Prostate gland (tissue), 2 donors: ENCODE results near the gene TBX15.

Source experiments
- POLR2A ChIP-seq: fragments of 450-650 bp; IDR thresholded peaks from one replicate; pipeline ENCODE4 v1.6.1; 2016; ENCODE audit warnings: antibody characterized with exemption, mild to moderate bottlenecking
- TF ChIP-seq, protein P1 (sequence below), 4 experiments: fragments of 200-600 bp in 2 of 4; fragments of 450-650 bp in 2 of 4; sonication (generic) in 2 of 4; IDR thresholded peaks; 1 replicate in 3 of 4; 2 replicates in 1 of 4; pipeline ENCODE4 v1.5.1; 2016 to 2019; ENCODE audit warnings: antibody characterized with exemption in 4 of 4, mild to moderate bottlenecking in 2 of 4, moderate library complexity in 2 of 4

DNA sequence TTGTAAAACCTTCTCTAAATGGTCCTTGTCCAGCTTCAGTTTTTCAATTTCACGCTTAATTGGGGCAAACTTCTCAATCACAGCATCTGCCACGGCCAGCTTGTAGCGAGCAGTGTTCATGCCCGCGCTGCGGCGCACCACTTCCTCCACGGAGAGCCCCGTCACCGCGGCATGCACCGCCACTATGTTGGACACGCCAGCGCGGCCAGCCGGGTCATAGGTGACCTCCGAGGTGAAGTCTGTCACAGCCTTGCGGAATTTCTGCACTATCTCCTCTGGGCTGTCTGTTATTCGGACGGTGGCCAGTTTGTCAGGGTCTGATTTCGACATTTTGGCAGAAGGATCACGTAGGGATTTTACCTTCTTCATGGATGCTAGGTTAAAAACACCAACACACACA is 44.8 kb upstream of the TBX15 start:
- TF ChIP-seq, protein P1, sequence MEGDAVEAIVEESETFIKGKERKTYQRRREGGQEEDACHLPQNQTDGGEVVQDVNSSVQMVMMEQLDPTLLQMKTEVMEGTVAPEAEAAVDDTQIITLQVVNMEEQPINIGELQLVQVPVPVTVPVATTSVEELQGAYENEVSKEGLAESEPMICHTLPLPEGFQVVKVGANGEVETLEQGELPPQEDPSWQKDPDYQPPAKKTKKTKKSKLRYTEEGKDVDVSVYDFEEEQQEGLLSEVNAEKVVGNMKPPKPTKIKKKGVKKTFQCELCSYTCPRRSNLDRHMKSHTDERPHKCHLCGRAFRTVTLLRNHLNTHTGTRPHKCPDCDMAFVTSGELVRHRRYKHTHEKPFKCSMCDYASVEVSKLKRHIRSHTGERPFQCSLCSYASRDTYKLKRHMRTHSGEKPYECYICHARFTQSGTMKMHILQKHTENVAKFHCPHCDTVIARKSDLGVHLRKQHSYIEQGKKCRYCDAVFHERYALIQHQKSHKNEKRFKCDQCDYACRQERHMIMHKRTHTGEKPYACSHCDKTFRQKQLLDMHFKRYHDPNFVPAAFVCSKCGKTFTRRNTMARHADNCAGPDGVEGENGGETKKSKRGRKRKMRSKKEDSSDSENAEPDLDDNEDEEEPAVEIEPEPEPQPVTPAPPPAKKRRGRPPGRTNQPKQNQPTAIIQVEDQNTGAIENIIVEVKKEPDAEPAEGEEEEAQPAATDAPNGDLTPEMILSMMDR (IDR thresholded peaks at IDR 0.05) = no peak
- no peak for TF ChIP-seq POLR2A
